GM06990 (cell line): ENCODE data around the gene PRELID1.

Experiments used
- DNase-seq: peaks from one replicate; pipeline ENCODE4 v3.0.0-alpha.2; 2011; ENCODE audit not compliant: insufficient read length; ENCODE audit errors: extremely low read depth
- H3K27me3 ChIP-seq: replicated peaks from 2 replicates; pipeline ENCODE4 v1.6.0; 2011; ENCODE audit warnings: low read length; ENCODE audit not compliant: control insufficient read depth, insufficient read depth
- H3K36me3 ChIP-seq: 2 replicates; pipeline ENCODE4 v1.5.1; 2011; ENCODE audit warnings: low read length; ENCODE audit not compliant: control insufficient read depth, insufficient read depth
- H3K4me3 ChIP-seq: replicated peaks from 2 replicates; pipeline ENCODE4 v1.5.1; 2011; ENCODE audit warnings: low read depth, mild to moderate bottlenecking, control low read depth, low read length
- TF ChIP-seq, protein P1 (sequence below): IDR thresholded peaks from 2 replicates; pipeline ENCODE4 v1.5.1; 2011; ENCODE audit warnings: low read length, control low read depth, mild to moderate bottlenecking, inconsistent platforms; ENCODE audit not compliant: insufficient read depth, poor library complexity, severe bottlenecking

Gene PRELID1

DNA sequence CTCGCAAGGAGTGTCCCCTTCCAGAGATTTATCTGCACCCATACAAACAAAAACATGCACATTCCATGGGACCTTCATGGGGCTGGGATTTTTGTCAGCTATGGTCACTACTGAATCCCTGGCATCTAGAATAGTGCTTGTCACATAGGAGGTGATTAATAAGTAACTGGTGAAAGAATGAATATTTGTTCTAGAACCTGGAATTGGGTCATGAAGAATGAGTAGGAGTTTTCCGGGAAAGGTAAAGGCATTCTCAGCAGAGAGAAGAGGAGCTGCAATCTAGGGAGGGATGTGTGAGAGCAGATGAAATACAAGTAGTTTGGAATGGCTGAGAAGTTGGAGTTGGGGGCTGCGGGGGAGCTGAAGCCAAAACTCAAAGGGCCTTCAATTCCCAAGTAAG lies 50.7 kb downstream of the PRELID1 start:
- DNase-seq: no peak
- TF ChIP-seq, protein P1, sequence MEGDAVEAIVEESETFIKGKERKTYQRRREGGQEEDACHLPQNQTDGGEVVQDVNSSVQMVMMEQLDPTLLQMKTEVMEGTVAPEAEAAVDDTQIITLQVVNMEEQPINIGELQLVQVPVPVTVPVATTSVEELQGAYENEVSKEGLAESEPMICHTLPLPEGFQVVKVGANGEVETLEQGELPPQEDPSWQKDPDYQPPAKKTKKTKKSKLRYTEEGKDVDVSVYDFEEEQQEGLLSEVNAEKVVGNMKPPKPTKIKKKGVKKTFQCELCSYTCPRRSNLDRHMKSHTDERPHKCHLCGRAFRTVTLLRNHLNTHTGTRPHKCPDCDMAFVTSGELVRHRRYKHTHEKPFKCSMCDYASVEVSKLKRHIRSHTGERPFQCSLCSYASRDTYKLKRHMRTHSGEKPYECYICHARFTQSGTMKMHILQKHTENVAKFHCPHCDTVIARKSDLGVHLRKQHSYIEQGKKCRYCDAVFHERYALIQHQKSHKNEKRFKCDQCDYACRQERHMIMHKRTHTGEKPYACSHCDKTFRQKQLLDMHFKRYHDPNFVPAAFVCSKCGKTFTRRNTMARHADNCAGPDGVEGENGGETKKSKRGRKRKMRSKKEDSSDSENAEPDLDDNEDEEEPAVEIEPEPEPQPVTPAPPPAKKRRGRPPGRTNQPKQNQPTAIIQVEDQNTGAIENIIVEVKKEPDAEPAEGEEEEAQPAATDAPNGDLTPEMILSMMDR: no peak
- H3K4me3 ChIP-seq: no peak overlapping the region
- no peaks in the 10 kb centered on the region for H3K27me3 ChIP-seq
- H3K36me3 ChIP-seq: peaks cover 6% of the 10 kb centered on the region

DNA sequence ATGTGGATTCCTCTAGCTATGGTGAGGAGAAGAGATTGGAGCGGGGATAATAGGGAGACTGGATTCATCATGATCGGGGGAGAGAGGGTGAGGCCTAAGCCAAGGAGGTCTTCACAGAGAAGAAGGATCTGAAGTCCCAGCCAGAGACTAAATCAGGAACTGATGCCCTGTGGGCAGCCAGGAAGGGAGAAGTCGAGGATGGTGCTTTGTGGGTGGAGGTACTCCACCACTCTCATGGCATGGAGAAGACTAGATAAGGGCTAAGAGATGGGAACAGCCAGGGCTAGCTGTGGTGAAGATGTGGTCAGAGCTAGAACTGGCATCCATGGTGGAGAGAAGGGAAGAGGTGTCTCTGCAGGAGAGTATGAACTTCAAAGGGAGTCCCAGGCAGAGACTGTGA lies 51.1 kb downstream of the PRELID1 start:
- no peak for DNase-seq
- H3K4me3 ChIP-seq: no peak overlapping the region
- H3K36me3 ChIP-seq: peaks cover 4% of the 10 kb centered on the region

DNA sequence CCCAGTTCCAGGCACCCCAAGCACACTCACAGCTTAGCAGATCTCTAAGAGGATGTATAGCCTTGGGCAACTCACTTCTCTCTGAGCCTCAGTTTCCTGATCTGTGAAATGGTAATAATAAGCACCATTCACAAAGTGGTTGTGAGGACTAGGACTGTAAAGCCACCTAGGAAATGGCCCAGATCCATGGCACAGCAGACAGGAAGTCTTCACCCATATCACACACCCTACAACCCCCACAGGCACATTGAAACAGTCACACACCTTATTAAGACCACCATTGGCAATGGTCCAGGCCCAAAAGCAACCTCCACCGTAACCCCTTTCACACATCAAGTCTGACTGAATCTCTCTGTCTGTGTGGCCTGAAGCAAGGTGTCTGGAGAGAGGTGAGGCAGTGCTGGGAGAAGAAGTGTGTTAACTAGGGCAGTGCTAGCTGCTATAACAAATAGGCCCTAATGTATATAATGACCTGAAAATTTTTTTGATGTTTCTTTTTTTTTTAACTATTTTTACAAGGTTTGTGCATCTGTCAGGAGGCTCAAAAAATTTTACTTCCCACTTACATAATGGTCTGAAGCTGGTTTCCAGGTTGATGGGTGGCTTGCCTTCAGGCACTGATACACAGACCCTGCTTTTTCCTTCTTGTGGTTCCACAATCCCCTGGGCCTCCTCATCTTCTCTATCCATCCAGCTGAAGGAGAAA lies 51.7 kb downstream of the PRELID1 start:
- Histone ChIP-seq H3K27me3 (no peaks in the 10 kb centered on the region), H3K36me3 (no peaks in the 10 kb centered on the region), H3K4me3 (no peak overlapping the region)
- DNase-seq: no peak
- TF ChIP-seq, protein P1: no peak

More for the DNA sequence above, 51.1 kb downstream of the PRELID1 start:
- no peaks in the 10 kb centered on the region for H3K27me3 ChIP-seq
- TF ChIP-seq, protein P1: no peak

- DNase-seq: no peak
- Histone ChIP-seq H3K36me3 (no peaks in the 10 kb centered on the region), H3K27me3 (no peaks in the 10 kb centered on the region), H3K4me3 (no peak overlapping the region)
- TF ChIP-seq, protein P1: no peak
These were observed 52.2 kb downstream of the PRELID1 start for GRCh38 chr5:177355868-177356168.
